HG03108 (cell line): ENCODE data around the gene POLR2L.

Experiments used
- ATAC-seq: cut with Tn5 transposase; IDR thresholded peaks from one replicate; pipeline ENCODE4 v1.9.1; 2021; ENCODE audit warnings: moderate library complexity; ENCODE audit not compliant: unreplicated experiment

The POLR2L gene

GRCh38 chr11:855796-856195, 13.5 kb upstream of the POLR2L start:
- ATAC-seq = no peak

- ATAC-seq = no peak
Measured at GRCh38 chr11:855330-855674, 13.0 kb upstream of the POLR2L start.

GRCh38 chr11:854601-855329, 12.4 kb upstream of the POLR2L start:
- no peak for ATAC-seq

GRCh38 chr11:853682-854448, 11.5 kb upstream of the POLR2L start:
- no peak for ATAC-seq

GRCh38 chr11:852762-853161, 10.4 kb upstream of the POLR2L start:
- no peak for ATAC-seq

GRCh38 chr11:850775-851763, 8.7 kb upstream of the POLR2L start:
- no peak for ATAC-seq

GRCh38 chr11:849951-850774, 7.8 kb upstream of the POLR2L start:
- no peak for ATAC-seq

- ATAC-seq = no peak
Measured at GRCh38 chr11:849104-849824, 6.9 kb upstream of the POLR2L start.

- no peak for ATAC-seq
Measured at GRCh38 chr11:848380-848931, 6.1 kb upstream of the POLR2L start.

GRCh38 chr11:847876-848275, 5.5 kb upstream of the POLR2L start:
- ATAC-seq = no peak

GRCh38 chr11:846496-847098, 4.3 kb upstream of the POLR2L start:
- no peak for ATAC-seq

- ATAC-seq = no peak
Measured at GRCh38 chr11:845872-846495, 3.7 kb upstream of the POLR2L start.

GRCh38 chr11:844693-845644, 2.6 kb upstream of the POLR2L start:
- ATAC-seq = no peak

GRCh38 chr11:843818-844692, 1.7 kb upstream of the POLR2L start:
- no peak for ATAC-seq

- ATAC-seq = no peak
Measured at GRCh38 chr11:843086-843734, 881 bp upstream of the POLR2L start.

- ATAC-seq = peak; percentile 18
Measured at GRCh38 chr11:841981-842369, 354 bp downstream of the POLR2L start.
